Thyroid gland (tissue), 4 donors: ENCODE measurements around the gene LRRC27.

Source experiments
- POLR2A ChIP-seq, 2 donors: fragments of 450-650 bp; IDR thresholded peaks; one replicate each; pipeline ENCODE4 v1.6.1; 2017; ENCODE audit warnings: antibody characterized with exemption in 2 of 2, mild to moderate bottlenecking in 2 of 2, moderate library complexity in 1 of 2
- TF ChIP-seq, protein P1 (sequence below), 6 experiments: fragments of 200-600 bp in 3 of 6; fragments of 450-650 bp in 3 of 6; sonication (generic) in 3 of 6; IDR thresholded peaks; one replicate each; pipeline ENCODE4 v1.5.1; 2016 to 2019; ENCODE audit warnings: antibody characterized with exemption in 6 of 6, mild to moderate bottlenecking in 2 of 6, inconsistent platforms in 1 of 6, moderate library complexity in 1 of 6

DNA sequence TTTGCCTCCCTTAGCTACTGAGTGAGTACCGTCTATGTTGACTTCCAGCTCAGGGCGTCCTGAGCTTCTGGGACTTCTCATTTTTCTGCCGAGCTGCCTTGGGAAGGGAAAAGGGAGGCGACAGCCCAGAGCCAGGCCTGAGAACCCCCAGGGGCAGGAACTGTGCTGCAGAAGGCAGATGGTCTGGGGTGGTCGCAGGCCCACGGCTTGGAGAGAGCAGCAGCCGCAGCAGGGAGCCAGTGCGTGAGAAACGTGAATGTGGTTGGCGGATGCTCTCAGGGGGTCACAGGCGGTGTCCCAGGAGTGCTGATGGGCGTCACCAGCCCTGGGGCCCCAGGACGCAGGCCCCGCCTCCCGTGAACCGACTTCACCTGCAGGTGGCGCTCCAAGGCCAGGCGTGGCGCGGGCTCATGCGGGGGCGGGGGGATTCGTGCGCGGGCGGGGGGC, 55.8 kb downstream of the LRRC27 start:
- TF ChIP-seq, protein P1, sequence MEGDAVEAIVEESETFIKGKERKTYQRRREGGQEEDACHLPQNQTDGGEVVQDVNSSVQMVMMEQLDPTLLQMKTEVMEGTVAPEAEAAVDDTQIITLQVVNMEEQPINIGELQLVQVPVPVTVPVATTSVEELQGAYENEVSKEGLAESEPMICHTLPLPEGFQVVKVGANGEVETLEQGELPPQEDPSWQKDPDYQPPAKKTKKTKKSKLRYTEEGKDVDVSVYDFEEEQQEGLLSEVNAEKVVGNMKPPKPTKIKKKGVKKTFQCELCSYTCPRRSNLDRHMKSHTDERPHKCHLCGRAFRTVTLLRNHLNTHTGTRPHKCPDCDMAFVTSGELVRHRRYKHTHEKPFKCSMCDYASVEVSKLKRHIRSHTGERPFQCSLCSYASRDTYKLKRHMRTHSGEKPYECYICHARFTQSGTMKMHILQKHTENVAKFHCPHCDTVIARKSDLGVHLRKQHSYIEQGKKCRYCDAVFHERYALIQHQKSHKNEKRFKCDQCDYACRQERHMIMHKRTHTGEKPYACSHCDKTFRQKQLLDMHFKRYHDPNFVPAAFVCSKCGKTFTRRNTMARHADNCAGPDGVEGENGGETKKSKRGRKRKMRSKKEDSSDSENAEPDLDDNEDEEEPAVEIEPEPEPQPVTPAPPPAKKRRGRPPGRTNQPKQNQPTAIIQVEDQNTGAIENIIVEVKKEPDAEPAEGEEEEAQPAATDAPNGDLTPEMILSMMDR (IDR thresholded peaks at IDR 0.05), result peak; percentile 22 to 73 (median 61)
- no peak for TF ChIP-seq POLR2A (IDR thresholded peaks at IDR 0.05)
